HEK293 (cell line): ENCODE data around the gene DAND5.

Source experiments
- GFI1B ChIP-seq: fragments of 450-650 bp; formaldehyde crosslinking; IDR thresholded peaks from 2 replicates; pipeline ENCODE4 v1.5.1; 2016; ENCODE audit warnings: missing biosample characterization, missing genetic modification characterization
- KLF10 ChIP-seq: fragments of 450-650 bp; IDR thresholded peaks from 2 replicates; pipeline ENCODE4 v1.5.1; 2018; ENCODE audit warnings: missing biosample characterization, mild to moderate bottlenecking, missing genetic modification characterization
- KLF8 ChIP-seq: fragments of 450-650 bp; formaldehyde crosslinking; IDR thresholded peaks from 2 replicates; pipeline ENCODE4 v1.5.1; 2016; ENCODE audit warnings: missing biosample characterization, missing genetic modification characterization
- OVOL3 ChIP-seq: fragments of 450-650 bp; formaldehyde crosslinking; IDR thresholded peaks from 2 replicates; pipeline ENCODE4 v1.5.1; 2016; ENCODE audit warnings: missing biosample characterization, missing genetic modification characterization
- YY1 ChIP-seq: fragments of 450-650 bp; formaldehyde crosslinking; IDR thresholded peaks from 2 replicates; pipeline ENCODE4 v1.5.1; 2018; ENCODE audit warnings: missing biosample characterization, missing genetic modification characterization
- ZBTB7A ChIP-seq: fragments of 450-650 bp; formaldehyde crosslinking; IDR thresholded peaks from 2 replicates; pipeline ENCODE4 v1.5.1; 2016; ENCODE audit warnings: low read depth, missing biosample characterization, missing genetic modification characterization
- ZNF132 ChIP-seq: fragments of 450-650 bp; formaldehyde crosslinking; IDR thresholded peaks from 2 replicates; pipeline ENCODE4 v1.5.1; 2017; ENCODE audit warnings: missing biosample characterization, missing genetic modification characterization, borderline replicate concordance
- ZNF174 ChIP-seq: fragments of 450-650 bp; formaldehyde crosslinking; IDR thresholded peaks from 2 replicates; pipeline ENCODE4 v1.5.0; 2017; ENCODE audit warnings: missing biosample characterization, mild to moderate bottlenecking, missing genetic modification characterization
- ZNF19 ChIP-seq: fragments of 450-650 bp; formaldehyde crosslinking; IDR thresholded peaks from 2 replicates; pipeline ENCODE4; 2016; ENCODE audit warnings: missing biosample characterization, missing genetic modification characterization, low read depth
- ZNF341 ChIP-seq: fragments of 450-650 bp; formaldehyde crosslinking; IDR thresholded peaks from 2 replicates; pipeline ENCODE4; 2016; ENCODE audit warnings: low read depth, missing biosample characterization, missing genetic modification characterization
- ZNF404 ChIP-seq: fragments of 450-650 bp; formaldehyde crosslinking; IDR thresholded peaks from 2 replicates; pipeline ENCODE4 v1.5.1; 2017; ENCODE audit warnings: missing biosample characterization, missing genetic modification characterization
- ZNF423 ChIP-seq: fragments of 450-650 bp; formaldehyde crosslinking; IDR thresholded peaks from 2 replicates; pipeline ENCODE4 v1.5.1; 2016; ENCODE audit warnings: missing biosample characterization, missing genetic modification characterization
- ZNF76 ChIP-seq: fragments of 450-650 bp; formaldehyde crosslinking; IDR thresholded peaks from 2 replicates; pipeline ENCODE4; 2016; ENCODE audit warnings: low read depth, missing biosample characterization, missing genetic modification characterization, borderline replicate concordance
- TF ChIP-seq, protein P1 (sequence below): fragments of 450-650 bp; formaldehyde crosslinking; IDR thresholded peaks from 2 replicates; pipeline ENCODE4 v1.5.1; 2016; ENCODE audit warnings: missing biosample characterization, missing genetic modification characterization
- TF ChIP-seq, protein P2 (sequence below): fragments of 450-650 bp; formaldehyde crosslinking; IDR thresholded peaks from 2 replicates; pipeline ENCODE4 v1.5.1; 2017; ENCODE audit warnings: missing biosample characterization, missing genetic modification characterization
- TF ChIP-seq, protein P3 (sequence below): fragments of 450-650 bp; formaldehyde crosslinking; conservative IDR thresholded peaks from 2 replicates; pipeline ENCODE4 v1.5.1; 2016; ENCODE audit warnings: low read depth, missing biosample characterization, missing genetic modification characterization
- TF ChIP-seq, protein P4 (sequence below): fragments of 450-650 bp; formaldehyde crosslinking; optimal IDR thresholded peaks from 2 replicates; pipeline ENCODE3; 2016; ENCODE audit warnings: missing biosample characterization, mild to moderate bottlenecking, missing genetic modification characterization
- TF ChIP-seq, protein P5 (sequence below): fragments of 450-650 bp; formaldehyde crosslinking; IDR thresholded peaks from 2 replicates; pipeline ENCODE4 v1.5.1; 2017; ENCODE audit warnings: missing biosample characterization, missing genetic modification characterization
- TF ChIP-seq, protein P6 (sequence below): fragments of 450-650 bp; formaldehyde crosslinking; IDR thresholded peaks from 2 replicates; pipeline ENCODE4 v1.5.1; 2017; ENCODE audit warnings: missing biosample characterization, missing genetic modification characterization
- TF ChIP-seq, protein P7 (sequence below): fragments of 450-650 bp; formaldehyde crosslinking; conservative IDR thresholded peaks from 2 replicates; pipeline ENCODE4 v1.5.1; 2016; ENCODE audit warnings: low read depth, missing biosample characterization, missing genetic modification characterization

Gene DAND5

DNA sequence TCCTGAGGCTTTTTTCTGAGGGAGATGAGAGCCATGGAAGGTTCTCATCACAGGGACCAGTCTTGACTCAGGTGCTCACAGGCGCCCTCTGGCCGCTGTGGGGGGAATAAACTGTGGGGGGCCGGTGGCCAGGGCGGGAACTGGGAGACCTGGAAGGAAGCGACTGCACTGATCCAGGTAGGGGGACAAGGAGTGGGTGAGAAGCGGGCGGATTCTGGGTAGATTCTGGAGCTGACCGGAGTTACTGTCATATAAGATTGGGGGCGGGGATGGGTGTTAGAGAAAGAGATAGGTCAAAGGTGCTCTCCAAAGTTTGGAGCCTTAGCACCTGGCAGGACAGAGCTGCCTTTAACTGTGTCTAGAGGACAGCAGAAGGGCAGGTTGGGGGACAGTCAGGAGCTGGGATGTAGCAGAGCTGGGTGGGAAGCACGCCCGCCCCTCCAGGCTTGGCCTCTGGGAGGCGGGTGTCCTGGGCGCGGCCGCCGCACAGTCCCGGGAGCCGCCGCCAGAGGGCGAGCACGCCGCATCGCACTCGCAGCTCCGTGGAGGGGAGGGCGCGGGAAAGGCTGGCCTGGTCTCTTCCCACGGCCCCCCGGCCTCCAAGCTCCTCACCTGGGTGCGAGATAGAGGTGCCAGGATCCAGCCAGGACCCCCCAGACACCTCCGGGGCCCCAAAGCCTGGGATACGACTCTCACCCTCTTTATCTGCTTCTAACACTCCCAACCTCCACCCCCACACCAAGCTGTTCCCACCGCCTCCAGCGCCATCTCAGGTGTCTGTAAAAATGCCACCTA, 4.2 kb upstream of the DAND5 start (continued):
- TF ChIP-seq, protein P1, sequence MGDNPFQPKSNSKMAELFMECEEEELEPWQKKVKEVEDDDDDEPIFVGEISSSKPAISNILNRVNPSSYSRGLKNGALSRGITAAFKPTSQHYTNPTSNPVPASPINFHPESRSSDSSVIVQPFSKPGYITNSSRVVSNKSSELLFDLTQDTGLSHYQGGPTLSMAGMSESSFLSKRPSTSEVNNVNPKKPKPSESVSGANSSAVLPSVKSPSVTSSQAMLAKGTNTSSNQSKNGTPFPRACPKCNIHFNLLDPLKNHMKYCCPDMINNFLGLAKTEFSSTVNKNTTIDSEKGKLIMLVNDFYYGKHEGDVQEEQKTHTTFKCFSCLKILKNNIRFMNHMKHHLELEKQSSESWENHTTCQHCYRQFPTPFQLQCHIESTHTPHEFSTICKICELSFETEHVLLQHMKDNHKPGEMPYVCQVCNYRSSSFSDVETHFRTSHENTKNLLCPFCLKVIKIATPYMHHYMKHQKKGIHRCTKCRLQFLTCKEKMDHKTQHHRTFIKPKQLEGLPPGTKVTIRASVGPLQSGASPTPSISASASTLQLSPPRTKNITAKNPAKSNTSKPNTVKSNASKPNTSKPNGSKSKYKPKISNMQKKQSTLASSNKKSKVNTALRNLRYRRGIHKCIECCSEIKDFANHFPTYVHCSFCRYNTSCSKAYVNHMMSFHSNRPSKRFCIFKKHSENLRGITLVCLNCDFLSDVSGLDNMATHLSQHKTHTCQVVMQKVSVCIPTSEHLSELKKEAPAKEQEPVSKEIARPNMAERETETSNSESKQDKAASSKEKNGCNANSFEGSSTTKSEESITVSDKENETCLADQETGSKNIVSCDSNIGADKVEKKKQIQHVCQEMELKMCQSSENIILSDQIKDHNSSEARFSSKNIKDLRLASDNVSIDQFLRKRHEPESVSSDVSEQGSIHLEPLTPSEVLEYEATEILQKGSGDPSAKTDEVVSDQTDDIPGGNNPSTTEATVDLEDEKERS (tag by site-specific recombination), result no peak
- TF ChIP-seq, protein P2, sequence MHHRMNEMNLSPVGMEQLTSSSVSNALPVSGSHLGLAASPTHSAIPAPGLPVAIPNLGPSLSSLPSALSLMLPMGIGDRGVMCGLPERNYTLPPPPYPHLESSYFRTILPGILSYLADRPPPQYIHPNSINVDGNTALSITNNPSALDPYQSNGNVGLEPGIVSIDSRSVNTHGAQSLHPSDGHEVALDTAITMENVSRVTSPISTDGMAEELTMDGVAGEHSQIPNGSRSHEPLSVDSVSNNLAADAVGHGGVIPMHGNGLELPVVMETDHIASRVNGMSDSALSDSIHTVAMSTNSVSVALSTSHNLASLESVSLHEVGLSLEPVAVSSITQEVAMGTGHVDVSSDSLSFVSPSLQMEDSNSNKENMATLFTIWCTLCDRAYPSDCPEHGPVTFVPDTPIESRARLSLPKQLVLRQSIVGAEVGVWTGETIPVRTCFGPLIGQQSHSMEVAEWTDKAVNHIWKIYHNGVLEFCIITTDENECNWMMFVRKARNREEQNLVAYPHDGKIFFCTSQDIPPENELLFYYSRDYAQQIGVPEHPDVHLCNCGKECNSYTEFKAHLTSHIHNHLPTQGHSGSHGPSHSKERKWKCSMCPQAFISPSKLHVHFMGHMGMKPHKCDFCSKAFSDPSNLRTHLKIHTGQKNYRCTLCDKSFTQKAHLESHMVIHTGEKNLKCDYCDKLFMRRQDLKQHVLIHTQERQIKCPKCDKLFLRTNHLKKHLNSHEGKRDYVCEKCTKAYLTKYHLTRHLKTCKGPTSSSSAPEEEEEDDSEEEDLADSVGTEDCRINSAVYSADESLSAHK, result no peak; the same call in none of the 2 replicates
- TF ChIP-seq KLF10 (tag by site-specific recombination) (peak; percentile 30; the same call in 1 of the 2 replicates), ZBTB7A (peak; percentile 63; the same call in 1 of the 2 replicates), ZNF132 (tag by site-specific recombination) (no peak), ZNF341 (tag by site-specific recombination) (peak; percentile 95), YY1 (tag by site-specific recombination) (peak; percentile 33; the same call in 1 of the 2 replicates), ZNF423 (tag by site-specific recombination) (no peak), ZNF76 (tag by site-specific recombination) (peak; percentile 77), ZNF404 (tag by site-specific recombination) (no peak), OVOL3 (tag by site-specific recombination) (no peak), ZNF19 (no peak), GFI1B (tag by site-specific recombination) (no peak), ZNF174 (no peak), KLF8 (tag by site-specific recombination) (peak; percentile 70; the same call in 1 of the 2 replicates)
- TF ChIP-seq, protein P3, sequence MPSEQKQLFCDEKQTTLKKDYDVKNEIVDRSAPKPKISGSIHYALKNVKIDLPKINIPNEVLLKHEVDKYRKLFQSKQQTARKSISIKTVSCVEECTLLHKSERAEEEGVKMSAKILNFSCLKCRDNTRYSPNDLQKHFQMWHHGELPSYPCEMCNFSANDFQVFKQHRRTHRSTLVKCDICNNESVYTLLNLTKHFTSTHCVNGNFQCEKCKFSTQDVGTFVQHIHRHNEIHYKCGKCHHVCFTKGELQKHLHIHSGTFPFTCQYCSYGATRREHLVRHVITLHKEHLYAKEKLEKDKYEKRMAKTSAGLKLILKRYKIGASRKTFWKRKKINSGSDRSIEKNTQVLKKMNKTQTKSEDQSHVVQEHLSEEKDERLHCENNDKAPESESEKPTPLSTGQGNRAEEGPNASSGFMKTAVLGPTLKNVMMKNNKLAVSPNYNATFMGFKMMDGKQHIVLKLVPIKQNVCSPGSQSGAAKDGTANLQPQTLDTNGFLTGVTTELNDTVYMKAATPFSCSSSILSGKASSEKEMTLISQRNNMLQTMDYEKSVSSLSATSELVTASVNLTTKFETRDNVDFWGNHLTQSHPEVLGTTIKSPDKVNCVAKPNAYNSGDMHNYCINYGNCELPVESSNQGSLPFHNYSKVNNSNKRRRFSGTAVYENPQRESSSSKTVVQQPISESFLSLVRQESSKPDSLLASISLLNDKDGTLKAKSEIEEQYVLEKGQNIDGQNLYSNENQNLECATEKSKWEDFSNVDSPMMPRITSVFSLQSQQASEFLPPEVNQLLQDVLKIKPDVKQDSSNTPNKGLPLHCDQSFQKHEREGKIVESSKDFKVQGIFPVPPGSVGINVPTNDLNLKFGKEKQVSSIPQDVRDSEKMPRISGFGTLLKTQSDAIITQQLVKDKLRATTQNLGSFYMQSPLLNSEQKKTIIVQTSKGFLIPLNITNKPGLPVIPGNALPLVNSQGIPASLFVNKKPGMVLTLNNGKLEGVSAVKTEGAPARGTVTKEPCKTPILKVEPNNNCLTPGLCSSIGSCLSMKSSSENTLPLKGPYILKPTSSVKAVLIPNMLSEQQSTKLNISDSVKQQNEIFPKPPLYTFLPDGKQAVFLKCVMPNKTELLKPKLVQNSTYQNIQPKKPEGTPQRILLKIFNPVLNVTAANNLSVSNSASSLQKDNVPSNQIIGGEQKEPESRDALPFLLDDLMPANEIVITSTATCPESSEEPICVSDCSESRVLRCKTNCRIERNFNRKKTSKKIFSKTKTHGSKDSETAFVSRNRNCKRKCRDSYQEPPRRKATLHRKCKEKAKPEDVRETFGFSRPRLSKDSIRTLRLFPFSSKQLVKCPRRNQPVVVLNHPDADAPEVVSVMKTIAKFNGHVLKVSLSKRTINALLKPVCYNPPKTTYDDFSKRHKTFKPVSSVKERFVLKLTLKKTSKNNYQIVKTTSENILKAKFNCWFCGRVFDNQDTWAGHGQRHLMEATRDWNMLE (tag by site-specific recombination), result no peak
- TF ChIP-seq, protein P4, sequence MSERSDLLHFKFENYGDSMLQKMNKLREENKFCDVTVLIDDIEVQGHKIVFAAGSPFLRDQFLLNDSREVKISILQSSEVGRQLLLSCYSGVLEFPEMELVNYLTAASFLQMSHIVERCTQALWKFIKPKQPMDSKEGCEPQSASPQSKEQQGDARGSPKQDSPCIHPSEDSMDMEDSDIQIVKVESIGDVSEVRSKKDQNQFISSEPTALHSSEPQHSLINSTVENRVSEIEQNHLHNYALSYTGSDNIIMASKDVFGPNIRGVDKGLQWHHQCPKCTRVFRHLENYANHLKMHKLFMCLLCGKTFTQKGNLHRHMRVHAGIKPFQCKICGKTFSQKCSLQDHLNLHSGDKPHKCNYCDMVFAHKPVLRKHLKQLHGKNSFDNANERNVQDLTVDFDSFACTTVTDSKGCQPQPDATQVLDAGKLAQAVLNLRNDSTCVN, result peak; percentile 81
- TF ChIP-seq, protein P5, sequence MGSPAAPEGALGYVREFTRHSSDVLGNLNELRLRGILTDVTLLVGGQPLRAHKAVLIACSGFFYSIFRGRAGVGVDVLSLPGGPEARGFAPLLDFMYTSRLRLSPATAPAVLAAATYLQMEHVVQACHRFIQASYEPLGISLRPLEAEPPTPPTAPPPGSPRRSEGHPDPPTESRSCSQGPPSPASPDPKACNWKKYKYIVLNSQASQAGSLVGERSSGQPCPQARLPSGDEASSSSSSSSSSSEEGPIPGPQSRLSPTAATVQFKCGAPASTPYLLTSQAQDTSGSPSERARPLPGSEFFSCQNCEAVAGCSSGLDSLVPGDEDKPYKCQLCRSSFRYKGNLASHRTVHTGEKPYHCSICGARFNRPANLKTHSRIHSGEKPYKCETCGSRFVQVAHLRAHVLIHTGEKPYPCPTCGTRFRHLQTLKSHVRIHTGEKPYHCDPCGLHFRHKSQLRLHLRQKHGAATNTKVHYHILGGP (tag by site-specific recombination), result no peak
- TF ChIP-seq, protein P6, sequence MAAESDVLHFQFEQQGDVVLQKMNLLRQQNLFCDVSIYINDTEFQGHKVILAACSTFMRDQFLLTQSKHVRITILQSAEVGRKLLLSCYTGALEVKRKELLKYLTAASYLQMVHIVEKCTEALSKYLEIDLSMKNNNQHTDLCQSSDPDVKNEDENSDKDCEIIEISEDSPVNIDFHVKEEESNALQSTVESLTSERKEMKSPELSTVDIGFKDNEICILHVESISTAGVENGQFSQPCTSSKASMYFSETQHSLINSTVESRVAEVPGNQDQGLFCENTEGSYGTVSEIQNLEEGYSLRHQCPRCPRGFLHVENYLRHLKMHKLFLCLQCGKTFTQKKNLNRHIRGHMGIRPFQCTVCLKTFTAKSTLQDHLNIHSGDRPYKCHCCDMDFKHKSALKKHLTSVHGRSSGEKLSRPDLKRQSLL (tag by site-specific recombination), result peak; percentile 60; the same call in 1 of the 2 replicates
- TF ChIP-seq, protein P7, sequence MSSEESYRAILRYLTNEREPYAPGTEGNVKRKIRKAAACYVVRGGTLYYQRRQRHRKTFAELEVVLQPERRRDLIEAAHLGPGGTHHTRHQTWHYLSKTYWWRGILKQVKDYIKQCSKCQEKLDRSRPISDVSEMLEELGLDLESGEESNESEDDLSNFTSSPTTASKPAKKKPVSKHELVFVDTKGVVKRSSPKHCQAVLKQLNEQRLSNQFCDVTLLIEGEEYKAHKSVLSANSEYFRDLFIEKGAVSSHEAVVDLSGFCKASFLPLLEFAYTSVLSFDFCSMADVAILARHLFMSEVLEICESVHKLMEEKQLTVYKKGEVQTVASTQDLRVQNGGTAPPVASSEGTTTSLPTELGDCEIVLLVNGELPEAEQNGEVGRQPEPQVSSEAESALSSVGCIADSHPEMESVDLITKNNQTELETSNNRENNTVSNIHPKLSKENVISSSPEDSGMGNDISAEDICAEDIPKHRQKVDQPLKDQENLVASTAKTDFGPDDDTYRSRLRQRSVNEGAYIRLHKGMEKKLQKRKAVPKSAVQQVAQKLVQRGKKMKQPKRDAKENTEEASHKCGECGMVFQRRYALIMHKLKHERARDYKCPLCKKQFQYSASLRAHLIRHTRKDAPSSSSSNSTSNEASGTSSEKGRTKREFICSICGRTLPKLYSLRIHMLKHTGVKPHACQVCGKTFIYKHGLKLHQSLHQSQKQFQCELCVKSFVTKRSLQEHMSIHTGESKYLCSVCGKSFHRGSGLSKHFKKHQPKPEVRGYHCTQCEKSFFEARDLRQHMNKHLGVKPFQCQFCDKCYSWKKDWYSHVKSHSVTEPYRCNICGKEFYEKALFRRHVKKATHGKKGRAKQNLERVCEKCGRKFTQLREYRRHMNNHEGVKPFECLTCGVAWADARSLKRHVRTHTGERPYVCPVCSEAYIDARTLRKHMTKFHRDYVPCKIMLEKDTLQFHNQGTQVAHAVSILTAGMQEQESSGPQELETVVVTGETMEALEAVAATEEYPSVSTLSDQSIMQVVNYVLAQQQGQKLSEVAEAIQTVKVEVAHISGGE (tag by site-specific recombination), result 0 out of 2 replicates have a peak, but pooled peaks have one; percentile 5
